Progenitor cell of endocrine pancreas (in vitro differentiated cells): ENCODE results near the gene MKRN1. TPM values are rescaled to one million over a fixed set of nuclear protein-coding genes. Genes with fewer than 3 reads are reported as not detected.

ENCODE experiments used
- DNase-seq: peaks from one replicate; pipeline ENCODE4 v3.0.0; 2021; ENCODE audit warnings: low spot score; ENCODE audit not compliant: unreplicated experiment
- H3K27ac Mint-ChIP-seq: 2 replicates; pipeline ENCODE4 v1.8.0; 2021; ENCODE audit warnings: mild to moderate bottlenecking, moderate library complexity, mixed read lengths
- H3K27me3 Mint-ChIP-seq: 2 replicates; pipeline ENCODE4 v1.8.0; 2021; ENCODE audit warnings: mixed read lengths
- H3K36me3 Mint-ChIP-seq: 2 replicates; pipeline ENCODE4 v1.8.0; 2022; ENCODE audit warnings: mixed read lengths; ENCODE audit not compliant: insufficient read depth
- H3K4me1 Mint-ChIP-seq: 2 replicates; pipeline ENCODE4 v1.8.0; 2021; ENCODE audit warnings: low read depth, mixed read lengths
- H3K4me3 Mint-ChIP-seq: 2 replicates; pipeline ENCODE4 v1.8.0; 2021; ENCODE audit warnings: low read depth, mild to moderate bottlenecking, moderate library complexity, mixed read lengths
- H3K9me3 Mint-ChIP-seq: 2 replicates; pipeline ENCODE4 v1.8.0; 2021; ENCODE audit warnings: low read depth, mixed read lengths
- CTCF ChIP-seq: fragments of 200-600 bp; sonication (generic); IDR thresholded peaks from one replicate; pipeline ENCODE4 v1.5.0; 2021; ENCODE audit warnings: antibody characterized with exemption, mild to moderate bottlenecking; ENCODE audit not compliant: unreplicated experiment
- total RNA-seq: library from RNA; stranded (reverse); gene quantifications from 2 replicates; pipeline ENCODE4 v1.2.1, GENCODE V29; 2021

The MKRN1 gene
- total RNA-seq, 1 donor from 2014 or later = 99.4 TPM

DNA sequence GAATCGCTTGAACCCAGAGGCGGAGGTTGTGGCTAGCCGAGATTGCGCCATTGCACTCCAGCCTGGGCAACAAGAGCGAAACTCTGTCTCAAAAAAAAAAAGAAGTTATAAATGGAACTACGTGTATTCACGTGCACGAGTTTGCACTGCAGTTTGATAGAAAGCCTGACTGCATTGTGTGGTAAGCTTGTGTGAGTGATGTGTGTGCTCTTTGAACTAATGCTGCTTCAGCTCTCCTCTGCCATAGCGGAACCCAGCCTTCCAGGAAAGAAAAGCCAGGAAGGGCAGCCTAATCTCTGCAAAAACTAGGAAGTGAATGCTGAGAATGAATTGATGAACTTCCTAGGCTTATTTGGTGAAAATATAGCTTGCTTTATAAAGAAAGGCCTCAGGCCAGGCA, 15.6 kb upstream of the MKRN1 start:
- H3K27ac Mint-ChIP-seq = no peak overlapping the region
- no peak for DNase-seq
- TF ChIP-seq CTCF = no peak
- no peaks in the 10 kb centered on the region for H3K27me3 Mint-ChIP-seq
- no peaks in the 10 kb centered on the region for H3K36me3 Mint-ChIP-seq
- H3K4me1 Mint-ChIP-seq = no peaks in the 10 kb centered on the region
- H3K9me3 Mint-ChIP-seq = no peaks in the 10 kb centered on the region
- H3K4me3 Mint-ChIP-seq = no peak overlapping the region

DNA sequence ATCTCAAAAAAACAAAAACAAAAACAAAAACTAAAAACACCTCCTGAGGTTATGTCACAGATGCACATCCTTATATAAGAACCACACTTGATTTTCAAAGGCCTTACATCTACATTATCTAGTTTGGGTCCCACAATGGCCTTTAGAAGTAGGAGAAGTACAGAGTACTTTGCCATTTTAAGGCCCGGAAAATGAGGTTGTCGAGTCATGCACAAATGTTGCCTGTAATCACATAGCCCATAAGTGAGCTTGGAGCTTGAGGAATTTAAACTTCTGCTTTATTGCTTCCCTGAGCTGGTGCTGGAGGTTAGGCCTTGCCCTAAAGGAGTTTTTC, 9.7 kb upstream of the MKRN1 start:
- H3K4me3 Mint-ChIP-seq = no peak overlapping the region
- no peak for TF ChIP-seq CTCF
- no peaks in the 10 kb centered on the region for H3K36me3 Mint-ChIP-seq
- no peak for DNase-seq
- peaks cover 9% of the 10 kb centered on the region for H3K4me1 Mint-ChIP-seq
- H3K27ac Mint-ChIP-seq = no peak overlapping the region
- H3K27me3 Mint-ChIP-seq = no peaks in the 10 kb centered on the region
- no peaks in the 10 kb centered on the region for H3K9me3 Mint-ChIP-seq

- DNase-seq = no peak
- TF ChIP-seq CTCF = no peak
- H3K9me3 Mint-ChIP-seq = no peaks in the 10 kb centered on the region
- H3K36me3 Mint-ChIP-seq = no peaks in the 10 kb centered on the region
- H3K27me3 Mint-ChIP-seq = no peaks in the 10 kb centered on the region
- no peak overlapping the region for H3K4me3 Mint-ChIP-seq
- H3K27ac Mint-ChIP-seq = peak overlapping the region; percentile 20
- H3K4me1 Mint-ChIP-seq = peaks cover 10% of the 10 kb centered on the region
These were observed 6.4 kb upstream of the MKRN1 start for GRCh38 chr7:140485500-140486265.

DNA sequence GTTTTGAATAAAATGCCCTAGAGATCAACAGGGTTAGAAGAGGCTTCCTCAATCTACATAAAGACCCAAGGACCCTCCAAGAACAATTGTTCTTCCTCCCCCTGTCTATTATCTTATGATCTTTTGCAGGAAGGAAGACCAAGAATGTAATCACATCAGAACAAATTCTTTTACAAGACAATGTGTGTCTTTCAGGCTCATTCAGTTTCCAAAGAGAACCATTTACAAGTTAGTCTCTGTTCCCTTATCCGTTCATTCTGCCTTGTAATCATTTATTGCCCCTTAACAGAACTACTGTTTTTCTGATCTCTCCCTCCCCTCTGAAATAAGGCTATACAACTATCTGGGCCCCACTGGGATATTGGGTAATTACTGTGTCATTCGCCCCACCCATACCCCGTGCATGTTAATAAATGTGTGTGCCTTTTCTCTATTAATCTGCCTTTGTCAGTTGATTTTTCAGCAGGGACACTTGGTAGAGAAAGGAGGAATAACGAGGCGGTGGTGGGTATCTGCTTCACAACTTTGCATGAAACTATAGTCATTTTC, 5.7 kb upstream of the MKRN1 start:
- no peak overlapping the region for H3K4me3 Mint-ChIP-seq
- no peak overlapping the region for H3K27ac Mint-ChIP-seq
- DNase-seq = no peak
- H3K27me3 Mint-ChIP-seq = no peaks in the 10 kb centered on the region
- peaks cover 10% of the 10 kb centered on the region for H3K4me1 Mint-ChIP-seq
- H3K36me3 Mint-ChIP-seq = no peaks in the 10 kb centered on the region
- no peak for TF ChIP-seq CTCF
- no peaks in the 10 kb centered on the region for H3K9me3 Mint-ChIP-seq

DNA sequence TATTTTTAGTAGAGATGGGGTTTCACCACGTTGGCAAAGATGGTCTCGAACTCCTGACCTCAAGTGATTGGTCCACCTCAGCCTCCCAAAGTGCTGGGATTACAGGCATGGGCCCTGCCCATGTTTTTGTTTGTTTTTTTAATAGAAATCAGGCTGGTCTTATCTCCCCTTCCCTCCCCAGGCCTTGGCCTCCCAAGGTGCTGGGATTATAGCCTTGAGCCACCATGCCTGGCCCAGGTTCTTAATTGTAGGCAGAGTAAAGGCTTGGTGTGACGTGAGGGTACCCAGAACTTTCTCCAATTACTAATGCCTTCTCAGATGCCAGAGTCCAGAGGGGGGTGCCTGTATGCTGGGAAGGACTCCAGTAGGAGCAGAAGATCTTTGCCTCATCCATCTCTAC, 5.2 kb upstream of the MKRN1 start:
- Mint-ChIP-seq H3K9me3 (no peaks in the 10 kb centered on the region), H3K4me1 (peaks cover 10% of the 10 kb centered on the region), H3K4me3 (no peak overlapping the region), H3K27ac (peak overlapping the region; percentile 33), H3K27me3 (no peaks in the 10 kb centered on the region), H3K36me3 (no peaks in the 10 kb centered on the region)
- TF ChIP-seq CTCF = no peak
- no peak for DNase-seq
